Skin of body (tissue), 2 donors: ENCODE results near the gene CDC42BPB. TPM values are rescaled to one million over a fixed set of nuclear protein-coding genes. Genes with fewer than 3 reads are reported as not detected.

ENCODE experiments used
- DNase-seq: peaks from one replicate; lab custom pipeline; 2025; lab: John Stamatoyannopoulos, UW
- total RNA-seq: library from RNA; depleted of rRNA; stranded (reverse); fragments of >200 nt; gene quantifications from one replicate; pipeline ENCODE4 v1.2.3, GENCODE V29; 2014

Gene CDC42BPB
- total RNA-seq, 1 donor from 2014 or later, result 61.6 TPM

- DNase-seq, result no peak
Observed at GRCh38 chr14:102967506-102967795, 89.9 kb downstream of the CDC42BPB start.

DNA sequence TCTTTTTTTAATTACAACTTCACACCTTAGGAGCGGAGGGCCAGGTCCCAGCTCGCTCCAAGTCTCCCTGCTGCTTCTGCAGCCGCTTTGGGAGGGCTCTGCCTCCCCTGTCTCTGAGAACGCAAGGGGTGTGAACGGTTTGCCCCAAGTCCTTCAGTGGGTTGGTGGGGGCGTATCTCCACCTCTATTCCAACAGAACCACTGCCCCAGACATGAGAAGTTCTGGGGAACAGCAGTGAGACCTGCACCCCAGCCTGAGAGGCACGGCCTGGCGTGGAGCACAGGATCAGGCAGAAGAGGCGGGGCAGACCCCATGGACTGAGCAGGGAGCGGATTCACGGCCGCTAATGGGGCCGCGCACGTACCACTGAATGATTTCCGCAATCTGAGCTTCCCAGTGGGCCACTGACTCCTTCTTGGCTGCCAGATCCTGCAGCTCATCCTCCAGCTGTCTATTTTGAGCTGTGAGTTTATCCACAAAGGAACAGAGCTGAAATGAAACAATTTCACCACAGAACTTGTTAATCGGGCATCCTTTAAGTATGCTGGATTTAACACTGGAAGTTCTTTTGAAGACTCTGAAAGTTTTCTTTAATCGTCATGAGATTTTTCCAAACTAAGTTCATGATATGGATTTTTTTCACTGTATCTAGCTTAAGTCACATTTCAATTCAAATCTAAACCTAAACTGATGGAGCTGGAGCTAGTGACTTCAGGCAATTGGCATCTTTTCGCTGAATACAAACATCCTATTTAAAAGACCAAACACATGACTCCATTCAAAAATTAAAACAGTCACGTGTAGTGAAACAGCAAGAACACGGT lies 90.5 kb downstream of the CDC42BPB start:
- DNase-seq, result no peak

DNA sequence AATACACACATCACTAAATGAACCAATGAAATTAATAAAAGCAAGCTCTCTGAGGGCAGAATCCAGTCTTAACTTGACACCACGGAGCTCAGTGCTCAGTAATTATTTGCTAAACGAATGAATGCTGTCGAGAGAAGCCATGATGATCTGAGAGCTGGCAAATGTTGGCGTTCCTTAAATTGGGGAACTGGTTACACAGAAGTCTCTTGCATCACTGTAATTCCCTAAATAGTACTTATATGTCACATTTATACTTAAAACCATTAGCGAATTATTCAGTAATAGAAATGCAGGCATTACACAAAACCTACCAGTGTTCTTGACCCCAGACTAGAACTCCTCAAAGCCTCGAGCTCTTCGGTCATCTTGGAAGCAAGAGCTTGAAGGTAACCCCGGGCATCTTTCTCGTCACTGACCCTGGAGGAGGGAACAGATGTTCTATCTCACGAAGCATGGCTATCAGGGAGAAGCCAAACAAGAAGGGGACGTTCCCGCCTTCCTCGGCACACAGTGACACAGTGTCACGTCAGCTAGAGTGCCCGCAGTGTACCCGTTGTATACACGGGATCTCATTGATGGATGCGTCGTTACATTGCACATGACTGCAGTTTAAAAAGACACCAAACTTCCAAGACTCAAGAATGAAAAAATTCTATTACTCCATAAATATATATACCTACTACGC lies 91.2 kb downstream of the CDC42BPB start:
- no peak for DNase-seq

DNA sequence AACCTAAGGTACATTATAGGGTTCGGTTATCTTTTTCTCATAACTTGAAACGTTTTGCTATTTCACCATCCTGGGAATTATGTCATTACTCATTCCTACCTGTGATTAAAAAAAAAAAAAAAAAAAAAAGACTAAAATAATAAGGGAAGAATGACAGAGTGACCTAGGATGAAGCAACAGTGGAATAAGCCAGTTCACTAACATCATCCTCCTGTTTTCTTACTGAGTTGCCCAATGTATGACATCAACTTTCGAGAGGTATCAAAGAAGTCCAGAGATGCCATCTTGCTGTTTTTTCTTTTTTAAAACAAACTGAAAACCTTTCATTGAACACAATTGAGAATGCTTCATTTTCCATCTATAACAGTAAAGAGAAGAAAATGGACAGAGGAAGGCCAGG lies 92.1 kb downstream of the CDC42BPB start:
- DNase-seq, result no peak

- no peak for DNase-seq
Observed at GRCh38 chr14:102964152-102964730, 93.1 kb downstream of the CDC42BPB start.

DNA sequence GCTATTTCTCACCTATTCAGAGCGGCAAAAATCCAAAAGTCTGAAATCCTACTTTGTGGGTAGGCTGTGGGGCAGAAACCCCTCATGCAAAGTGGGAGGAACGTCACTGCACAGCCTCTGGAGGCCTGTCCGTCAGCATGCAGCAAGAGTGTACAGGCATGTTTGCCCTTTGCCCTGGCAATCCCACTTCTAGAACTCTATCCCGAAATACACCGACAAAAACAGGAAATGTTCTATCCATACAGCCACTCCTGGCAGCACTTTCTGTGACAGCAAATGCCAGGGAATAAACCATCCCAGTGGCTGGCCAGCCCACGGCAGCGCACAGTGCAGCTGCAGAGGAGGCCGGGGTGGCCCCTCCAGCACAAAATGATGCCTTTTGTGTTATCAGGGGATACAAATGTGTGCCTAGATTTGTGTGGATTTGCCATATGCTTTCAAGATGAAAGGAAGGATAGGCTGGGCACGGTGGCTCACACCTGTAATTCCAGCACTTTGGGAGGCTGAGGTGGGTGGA lies 95.2 kb downstream of the CDC42BPB start:
- no peak for DNase-seq

DNA sequence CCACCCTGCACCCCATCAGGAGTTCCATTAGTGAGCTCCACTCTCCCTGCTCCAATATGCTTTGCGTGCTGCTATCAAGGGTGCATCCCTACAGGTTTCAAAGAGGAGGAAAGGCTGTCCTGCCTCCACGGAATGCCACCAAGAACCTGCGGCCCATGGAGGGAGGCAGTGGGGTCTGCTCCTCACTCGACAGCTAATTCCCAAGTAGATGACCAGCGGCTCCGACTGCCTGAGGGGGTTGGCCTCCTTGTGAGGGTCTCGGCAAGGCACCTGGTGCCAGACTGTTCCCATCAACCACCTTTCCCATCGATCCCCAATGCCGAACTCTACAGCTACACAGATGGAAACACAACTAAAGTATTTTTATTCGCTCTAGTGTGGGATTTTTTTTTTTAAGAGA lies 98.9 kb downstream of the CDC42BPB start:
- no peak for DNase-seq

DNA sequence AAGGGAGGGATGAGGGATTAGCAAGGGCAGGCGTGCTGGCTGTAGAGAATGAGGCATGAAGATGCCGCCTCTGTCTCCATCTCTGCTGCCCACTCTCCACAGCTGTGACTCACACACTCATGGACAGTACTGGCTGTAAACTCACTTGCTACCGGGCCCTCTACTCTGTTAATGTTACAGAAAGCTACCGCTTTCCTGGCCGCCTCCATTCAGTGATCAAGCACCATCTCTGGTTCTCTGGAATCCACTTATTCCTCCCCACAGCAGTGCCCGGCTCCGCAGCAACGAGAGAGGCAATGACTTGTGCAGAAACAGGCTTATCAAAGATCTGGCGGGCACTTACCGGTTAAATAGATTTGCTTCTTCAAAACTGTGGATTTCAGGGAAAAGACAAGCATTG lies 100.1 kb downstream of the CDC42BPB start:
- DNase-seq, result no peak

DNA sequence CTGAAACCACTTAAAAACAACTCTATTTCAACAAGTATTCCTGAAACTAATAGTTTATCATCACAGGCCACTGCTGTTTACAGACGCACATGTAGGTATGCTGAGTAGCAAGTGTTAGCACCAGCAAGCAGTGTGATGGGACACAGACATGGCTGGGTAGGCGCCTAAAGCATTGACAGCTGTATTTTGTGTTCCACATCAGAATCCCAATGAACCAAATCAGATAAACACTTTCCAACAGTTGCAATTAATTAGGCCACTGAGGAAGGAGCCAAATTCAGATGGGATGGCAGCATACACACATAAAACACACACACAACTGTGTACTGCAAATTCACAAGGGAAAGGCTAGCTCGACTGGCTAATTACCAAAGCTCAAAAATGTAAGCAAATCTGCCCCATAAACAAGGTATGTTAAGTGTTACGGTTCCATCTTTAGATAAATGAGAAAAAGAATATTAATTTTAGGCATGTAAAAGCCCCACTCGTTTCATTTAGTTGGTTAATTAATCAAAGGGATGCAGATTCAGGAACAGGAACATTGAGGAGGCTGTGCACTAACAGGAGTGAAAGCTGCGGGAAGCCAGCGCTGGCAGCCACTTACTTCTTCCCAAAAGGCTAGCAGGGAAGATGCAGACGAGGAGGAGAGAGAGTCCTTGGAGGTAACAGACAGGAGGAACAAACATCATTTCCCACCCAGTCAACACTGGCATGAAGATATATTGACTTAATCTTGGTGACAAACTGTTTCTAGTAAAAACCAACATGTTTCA lies 101.5 kb downstream of the CDC42BPB start:
- peak; percentile 13 for DNase-seq

DNA sequence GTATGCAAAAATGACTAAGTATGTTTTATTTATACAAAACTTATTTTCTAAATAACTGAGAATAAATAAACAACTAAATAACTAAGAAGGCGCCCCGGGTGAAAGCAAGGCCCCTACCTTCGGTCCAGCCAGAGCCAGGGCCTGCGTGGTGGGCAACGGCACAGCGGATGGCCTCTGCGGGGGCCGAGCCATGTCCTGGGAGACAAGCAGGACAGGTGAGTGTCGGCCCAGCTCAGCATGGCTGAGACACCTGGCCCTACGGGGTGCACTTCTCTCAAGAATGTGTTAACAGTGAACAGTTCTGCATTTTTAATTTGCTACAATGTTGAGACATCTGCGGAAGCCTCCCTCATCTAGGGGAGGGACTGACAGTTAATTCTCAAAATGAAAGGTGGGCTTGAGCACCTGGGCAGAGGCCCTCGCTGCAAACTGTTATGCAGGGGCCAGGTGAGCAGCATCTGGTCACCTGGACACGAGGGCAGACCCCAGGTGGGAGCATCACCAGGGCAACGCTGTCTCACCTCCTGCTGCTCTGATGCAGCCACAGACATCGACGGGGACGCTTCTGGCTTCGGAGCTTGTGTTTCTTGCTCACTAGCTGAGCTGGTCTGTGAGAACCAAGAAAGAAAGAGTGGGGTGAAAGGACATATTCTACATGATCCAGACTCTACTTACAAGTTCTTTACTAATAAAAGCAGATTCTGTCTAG lies 103.1 kb downstream of the CDC42BPB start:
- DNase-seq, result no peak

GRCh38 chr14:102953100-102953499 lies 104.2 kb downstream of the CDC42BPB start:
- no peak for DNase-seq

- no peak for DNase-seq
Observed at GRCh38 chr14:102952276-102952675, 105.1 kb downstream of the CDC42BPB start.

GRCh38 chr14:102951799-102952198 lies 105.5 kb downstream of the CDC42BPB start:
- DNase-seq, result no peak

DNA sequence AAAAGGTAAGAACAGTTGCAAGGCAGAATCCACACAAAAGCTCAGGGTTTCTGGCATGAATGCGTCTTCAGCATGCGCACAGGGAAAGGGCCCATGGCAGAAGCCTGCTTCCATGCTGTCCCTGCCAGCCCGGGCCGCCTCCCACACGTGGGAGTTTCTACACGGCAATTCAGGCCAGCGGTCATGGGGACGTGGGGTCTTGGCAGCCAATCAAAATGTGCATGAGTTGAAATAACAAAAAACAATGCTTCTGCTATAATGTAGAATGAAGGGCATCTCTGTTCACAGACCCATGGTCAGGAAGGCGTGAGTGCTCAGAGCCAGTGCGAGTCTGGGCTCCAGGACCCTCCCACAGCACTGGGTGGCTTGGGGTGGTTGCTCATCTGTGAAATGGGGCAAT lies 106.3 kb downstream of the CDC42BPB start:
- no peak for DNase-seq

DNA sequence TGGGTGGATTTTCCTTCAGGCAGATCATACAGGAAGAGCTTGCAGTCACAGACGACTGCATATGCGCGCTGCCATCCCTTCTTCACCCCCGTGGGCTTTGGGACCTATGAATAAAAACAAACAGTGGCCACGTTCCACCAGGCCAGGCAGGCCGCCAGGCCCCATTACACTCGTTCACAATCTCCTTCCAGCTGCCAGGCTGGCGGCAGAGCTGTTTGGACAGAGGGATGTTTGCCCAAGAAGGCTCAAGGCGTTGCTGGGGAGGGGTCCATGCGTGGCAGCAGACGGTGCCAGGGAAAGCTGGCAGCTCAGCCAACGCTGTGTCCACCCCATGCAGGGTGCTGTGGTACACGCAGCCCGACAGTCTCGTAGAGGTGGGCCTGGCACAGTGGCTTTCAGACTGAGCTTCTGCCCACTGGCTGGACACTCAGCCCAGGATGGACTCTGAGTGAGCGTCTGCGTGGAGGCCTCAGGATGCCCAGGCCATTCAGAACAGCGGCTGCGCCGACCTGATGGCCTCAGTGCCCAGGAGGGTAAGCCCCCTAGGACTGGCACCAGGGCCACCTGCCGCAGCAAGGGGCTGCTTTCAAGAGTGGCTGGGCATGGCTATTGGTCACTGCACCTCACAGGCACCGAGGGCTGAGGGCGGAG lies 107.4 kb downstream of the CDC42BPB start:
- DNase-seq, result no peak

GRCh38 chr14:102949062-102949800 lies 108.1 kb downstream of the CDC42BPB start:
- peak; percentile 52 for DNase-seq

DNA sequence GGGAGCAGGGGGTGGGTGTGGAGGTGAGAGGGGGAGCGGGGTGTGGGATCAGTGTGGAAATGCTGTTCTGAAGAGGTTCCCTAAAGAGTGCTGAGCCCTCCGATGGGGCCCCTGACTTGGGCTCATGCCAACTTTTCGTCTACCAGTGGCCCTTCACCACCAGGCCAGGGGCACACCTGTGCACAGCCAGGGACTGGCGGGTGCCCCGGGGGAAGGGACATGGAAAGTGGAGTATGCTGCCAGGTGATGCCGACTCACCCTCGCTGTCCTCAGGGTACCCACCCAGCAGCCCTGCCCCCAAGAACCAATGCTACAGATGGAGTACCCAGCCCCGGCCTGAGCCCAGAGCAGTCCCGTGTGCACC lies 108.7 kb downstream of the CDC42BPB start:
- DNase-seq, result no peak

- DNase-seq, result no peak
Observed at GRCh38 chr14:102947321-102948103, 109.8 kb downstream of the CDC42BPB start.
